Embryonic facial prominence (tissue), 1 donor: ENCODE data around the gene CHI3L1.

ENCODE experiments used
- DNase-seq: peaks from one replicate; pipeline ENCODE4 v3.0.0-alpha.2; 2016; ENCODE audit errors: extremely low spot score

Gene CHI3L1

GRCh38 chr1:203206129-203206687 is 19.7 kb upstream of the CHI3L1 start:
- no peak for DNase-seq

DNA sequence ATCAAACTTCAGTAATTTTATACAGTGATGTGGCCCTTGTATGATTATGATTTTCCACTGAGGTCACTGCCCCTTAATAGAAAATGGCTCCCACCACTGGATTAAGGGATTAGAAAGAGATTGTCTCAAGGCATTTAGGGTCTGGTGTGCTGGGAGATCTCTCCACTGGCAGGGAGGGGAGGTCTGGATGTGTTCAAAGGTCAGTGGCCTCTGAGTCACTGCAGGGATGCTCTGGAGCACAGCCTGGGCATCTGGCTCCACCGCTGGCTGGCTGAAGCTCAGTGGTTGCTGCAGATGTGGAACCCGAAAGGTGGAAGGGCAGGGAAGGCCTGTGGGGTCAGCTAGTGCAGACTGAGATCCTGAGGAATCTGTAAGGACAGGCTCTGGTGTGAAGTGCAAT is 18.3 kb upstream of the CHI3L1 start:
- no peak for DNase-seq

GRCh38 chr1:203202431-203203245 is 16.1 kb upstream of the CHI3L1 start:
- no peak for DNase-seq

GRCh38 chr1:203201516-203202205 is 15.2 kb upstream of the CHI3L1 start:
- no peak for DNase-seq

GRCh38 chr1:203200916-203201315 is 14.4 kb upstream of the CHI3L1 start:
- no peak for DNase-seq

GRCh38 chr1:203199816-203200571 is 13.5 kb upstream of the CHI3L1 start:
- DNase-seq = no peak

DNA sequence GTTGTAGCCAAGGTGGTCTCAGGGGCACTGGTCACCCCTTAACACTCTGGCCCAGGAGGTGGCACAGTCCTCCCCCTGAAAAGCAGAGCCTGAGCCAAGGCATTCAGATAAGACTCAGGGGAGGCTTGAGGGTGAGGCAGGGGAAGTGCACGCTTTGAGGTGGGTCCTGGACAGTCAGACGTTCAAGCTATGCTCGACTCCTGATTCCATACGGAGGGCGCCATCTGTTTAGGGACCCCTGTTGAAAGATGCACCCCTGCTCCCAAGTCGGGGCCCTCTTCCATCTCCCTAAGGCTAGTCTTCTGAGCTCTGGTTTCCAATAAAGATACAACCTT is 12.9 kb upstream of the CHI3L1 start:
- DNase-seq = no peak

DNA sequence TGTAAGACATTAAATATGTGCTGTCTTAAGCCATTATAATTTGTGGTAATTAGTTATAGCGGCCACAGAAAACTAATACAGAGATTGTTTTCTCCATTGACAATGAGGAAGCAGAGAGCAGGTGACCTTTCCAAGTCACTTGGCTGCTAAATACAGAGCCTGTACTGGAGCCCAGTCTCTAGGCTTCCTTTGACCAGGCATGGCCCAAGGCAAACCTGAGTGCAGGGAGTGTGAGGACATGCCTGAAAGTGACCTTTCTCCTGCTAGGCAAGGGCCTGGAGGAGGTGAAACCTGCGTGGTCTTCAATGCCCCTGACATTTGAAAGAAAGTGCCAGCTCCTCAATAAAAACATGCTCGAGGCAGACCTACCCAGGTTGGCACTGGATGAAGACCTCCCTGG is 12.5 kb upstream of the CHI3L1 start:
- DNase-seq = no peak

- no peak for DNase-seq
Observed at GRCh38 chr1:203197625-203198024, 11.1 kb upstream of the CHI3L1 start.

DNA sequence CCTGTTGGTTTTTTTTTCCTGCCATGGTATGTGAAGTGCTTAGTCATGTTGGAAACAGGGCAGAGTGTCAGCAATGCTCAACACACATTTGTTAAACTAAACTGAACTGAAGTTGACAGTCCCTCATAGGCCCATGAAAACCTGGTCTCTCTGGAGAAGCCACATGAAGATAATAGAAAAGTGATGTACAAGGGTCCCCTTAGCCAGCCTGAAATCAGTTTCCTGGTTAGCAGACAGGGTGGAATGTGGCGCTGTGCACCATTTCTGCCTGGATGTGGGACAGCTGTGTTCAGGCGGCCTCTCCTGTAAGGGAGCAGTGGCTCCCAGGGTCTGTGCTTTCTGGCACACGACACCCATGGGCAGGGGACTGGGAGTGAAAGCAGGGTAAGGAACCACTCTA is 9.9 kb upstream of the CHI3L1 start:
- DNase-seq = no peak

DNA sequence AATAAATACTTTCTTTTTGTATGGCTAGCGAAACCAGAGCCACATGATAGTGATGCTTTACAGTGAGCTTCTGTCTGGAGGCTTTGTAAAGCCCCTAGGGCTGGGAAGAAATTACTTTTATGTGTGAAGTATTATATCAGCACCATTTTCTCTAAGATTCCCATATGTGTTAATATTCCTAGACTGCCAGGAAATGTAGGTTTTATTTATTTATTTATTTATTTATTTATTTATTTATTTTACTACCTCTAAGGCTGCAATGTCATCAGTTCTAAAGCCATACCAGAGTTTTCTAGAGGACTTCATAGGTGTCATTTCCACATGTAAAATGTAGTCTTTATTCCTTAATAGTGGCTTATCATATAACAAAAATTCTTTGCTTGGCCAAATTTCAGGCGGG is 4.4 kb upstream of the CHI3L1 start:
- DNase-seq = no peak

GRCh38 chr1:203189951-203190352 is 3.4 kb upstream of the CHI3L1 start:
- DNase-seq = no peak

GRCh38 chr1:203188686-203189232 is 2.3 kb upstream of the CHI3L1 start:
- DNase-seq = no peak

DNA sequence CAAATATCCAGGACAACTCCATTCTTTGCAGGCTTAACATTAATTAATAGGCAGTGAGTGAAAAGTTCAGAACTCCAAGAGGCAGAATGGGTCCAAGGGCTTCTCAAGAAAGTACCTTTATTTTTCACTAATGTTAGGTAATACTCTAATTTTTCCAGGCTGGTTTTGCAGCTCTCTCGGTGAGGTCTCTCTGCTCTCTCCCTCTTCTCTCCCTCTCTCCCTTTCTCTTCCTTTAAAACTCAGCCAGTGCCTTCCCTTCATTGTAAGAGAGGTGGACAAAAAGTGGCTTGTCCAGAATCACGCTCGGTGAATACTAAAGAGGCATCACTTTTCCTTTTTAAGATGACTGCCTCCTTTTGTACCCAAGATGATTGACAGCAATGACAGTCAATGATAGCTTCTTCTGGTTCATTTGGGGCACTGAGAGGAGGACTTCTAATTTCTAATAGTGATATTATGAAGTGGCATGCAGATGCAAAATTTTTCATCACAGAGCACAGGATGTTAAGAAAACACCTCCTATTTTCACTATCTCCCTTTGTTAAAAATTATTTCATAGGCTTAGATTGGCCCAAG is 1.3 kb upstream of the CHI3L1 start:
- DNase-seq = no peak

DNA sequence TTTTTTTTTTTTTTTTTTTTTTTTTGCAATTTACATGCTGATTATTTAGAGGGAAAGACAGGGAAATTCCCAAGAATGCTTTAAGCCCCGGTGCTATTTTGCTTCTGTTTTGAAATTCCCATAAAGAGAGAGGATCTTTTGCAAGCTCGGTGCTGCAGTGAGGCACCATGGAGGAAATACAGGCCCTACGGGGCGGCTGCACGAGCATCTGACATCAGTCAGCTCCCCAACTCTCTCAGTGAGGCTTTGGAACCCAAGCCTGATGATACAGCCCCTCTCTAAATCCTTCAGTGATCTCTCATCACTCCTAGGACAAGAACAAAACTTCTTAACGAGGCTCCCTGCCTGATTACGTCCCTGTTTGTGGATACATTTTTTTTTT is 791 bp upstream of the CHI3L1 start:
- DNase-seq = no peak

- no peak for DNase-seq
Observed at GRCh38 chr1:203186091-203186445, 436 bp downstream of the CHI3L1 start.

DNA sequence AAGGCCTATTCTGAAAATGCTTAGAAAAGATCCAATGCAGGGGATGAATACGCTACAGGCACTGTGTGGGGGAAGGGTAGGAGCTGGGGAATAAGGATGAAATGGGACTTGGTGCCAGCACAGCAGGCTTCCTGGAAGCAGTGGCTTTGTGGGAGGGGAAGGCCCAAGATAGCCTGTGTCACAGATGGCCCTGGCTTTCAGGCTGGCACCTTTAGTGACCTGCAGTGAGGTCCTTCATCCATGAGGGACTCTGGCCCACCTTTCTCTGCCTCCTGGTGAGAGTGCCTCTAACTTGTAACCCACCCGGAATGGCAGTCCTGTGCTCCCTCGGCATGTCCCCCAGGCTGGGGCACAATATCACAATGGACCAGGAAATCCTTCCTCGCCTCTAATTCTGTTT is 919 bp downstream of the CHI3L1 start:
- no peak for DNase-seq

DNA sequence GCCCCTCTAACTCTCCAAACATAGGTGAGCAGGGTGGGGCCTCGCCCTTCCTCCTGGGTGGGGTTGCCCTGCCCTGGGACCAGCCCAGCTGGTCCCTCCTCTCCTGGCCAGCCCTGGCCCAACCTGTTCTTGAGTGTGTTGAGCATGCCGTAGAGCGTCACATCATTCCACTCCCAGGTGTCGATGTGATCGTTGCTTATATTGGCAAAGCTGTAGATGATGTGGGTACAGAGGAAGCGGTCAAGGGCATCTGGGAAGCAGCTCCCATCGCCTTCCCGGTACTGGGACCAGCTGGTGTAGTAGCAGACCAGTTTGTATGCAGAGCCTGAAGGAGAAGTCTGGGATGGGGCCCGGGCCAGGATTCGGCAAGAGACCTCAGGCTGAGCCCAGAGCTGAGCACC is 1.4 kb downstream of the CHI3L1 start:
- no peak for DNase-seq

DNA sequence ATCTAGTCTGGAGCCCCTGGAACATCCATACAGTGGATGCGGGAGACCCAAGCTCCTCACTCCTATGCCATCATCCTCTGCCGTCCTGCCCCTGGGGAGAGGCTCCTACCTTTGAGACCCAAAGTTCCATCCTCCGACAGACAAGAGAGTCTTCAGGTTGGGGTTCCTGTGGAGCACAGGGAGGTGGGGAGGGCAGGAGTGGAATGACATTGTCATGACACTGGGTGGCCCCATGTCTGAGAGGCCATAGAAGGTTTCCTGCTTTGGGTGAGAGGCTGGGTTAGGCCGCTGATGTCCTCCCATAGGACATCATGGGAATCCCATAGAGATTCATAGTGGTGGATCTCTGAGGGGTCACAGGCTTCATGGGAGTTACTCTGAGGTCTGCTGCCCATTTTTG is 2.0 kb downstream of the CHI3L1 start:
- DNase-seq = no peak

DNA sequence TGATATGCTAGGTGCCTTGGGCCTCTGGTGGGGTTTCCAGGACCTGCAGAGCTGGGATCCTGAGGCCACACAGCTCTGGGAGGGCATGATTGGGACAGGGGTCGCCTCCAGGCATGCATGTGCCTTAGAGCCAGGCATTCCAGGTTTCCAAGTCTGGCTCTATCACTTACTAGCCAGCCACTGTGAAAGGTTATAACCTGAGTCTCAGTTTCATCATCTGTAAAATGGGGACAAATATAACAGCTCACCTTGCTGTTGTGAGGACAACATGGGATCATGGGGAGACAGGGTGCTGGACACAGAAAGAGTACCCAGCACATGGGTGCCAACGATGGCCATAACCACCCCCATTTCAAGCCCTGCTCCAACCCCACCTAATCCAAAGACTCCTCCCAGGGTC is 2.7 kb downstream of the CHI3L1 start:
- DNase-seq = no peak

DNA sequence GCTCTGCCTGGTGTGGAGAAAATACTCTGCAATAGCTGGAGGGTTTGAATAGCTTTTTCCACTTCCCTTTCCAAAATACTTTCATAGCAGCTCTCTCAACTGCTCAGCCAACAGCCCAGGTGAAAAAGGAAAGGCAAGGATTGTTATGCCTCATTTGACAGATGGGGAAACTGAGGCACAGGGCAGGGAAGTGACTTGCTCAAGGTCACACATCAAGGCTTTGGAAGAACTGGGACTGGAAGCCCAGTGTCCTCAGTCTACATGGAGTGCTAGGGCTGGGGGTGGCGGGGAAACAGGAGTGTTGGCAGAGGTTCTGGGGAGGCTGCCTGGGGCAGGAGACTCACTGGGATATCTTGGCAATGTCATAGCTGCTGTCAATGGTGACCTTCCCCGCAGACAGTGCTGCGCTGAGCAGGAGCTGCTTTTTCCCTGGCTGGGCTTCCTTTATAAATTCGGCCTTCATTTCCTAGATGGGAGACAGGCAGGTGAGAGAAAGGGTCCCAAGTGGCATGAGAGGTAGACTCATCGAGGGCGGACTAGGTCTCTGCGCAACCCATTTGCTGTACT is 4.0 kb downstream of the CHI3L1 start:
- no peak for DNase-seq
